Activated CD8-positive, alpha-beta T cell treated with anti-CD3 and anti-CD28 coated beads for 36 hours (primary cell): ENCODE data around the gene ESPL1. TPM values are rescaled to one million over a fixed set of nuclear protein-coding genes. Genes with fewer than 3 reads are reported as not detected.
A peak's percentile ranks its signal among the peaks of the same experiment; 100 is the strongest.

Source experiments
- ATAC-seq: fragments of 200-7000 bp; cut with Tn5 transposase; one replicate; pipeline ENCODE4 v1.10.0; 2021; ENCODE audit warnings: mild to moderate bottlenecking, moderate library complexity
- CTCF ChIA-PET: fragments of 350-600 bp; sonication (Branson Sonifier 250); formaldehyde crosslinking; loops from one replicate; lab custom pipeline; 2021; ENCODE audit warnings: antibody characterized with exemption; lab: Charles Lee
- POLR2A ChIA-PET: fragments of 350-600 bp; sonication (Branson Sonifier 250); formaldehyde crosslinking; loops from one replicate; lab custom pipeline; 2021; ENCODE audit warnings: antibody characterized with exemption; lab: Charles Lee
- DNase-seq: peaks from one replicate; pipeline ENCODE4 v3.0.0-alpha.2; 2020
- H3K27ac Mint-ChIP-seq: one replicate; pipeline ENCODE4 v1.8.0; 2021; ENCODE audit warnings: mild to moderate bottlenecking, mixed read lengths
- H3K27me3 Mint-ChIP-seq: one replicate; pipeline ENCODE4 v1.8.0; 2021; ENCODE audit warnings: mixed read lengths
- H3K36me3 Mint-ChIP-seq: one replicate; pipeline ENCODE4 v1.8.0; 2021; ENCODE audit warnings: low read depth, mixed read lengths
- H3K4me1 Mint-ChIP-seq: one replicate; pipeline ENCODE4 v1.8.0; 2021; ENCODE audit warnings: low read depth, mixed read lengths
- H3K4me3 Mint-ChIP-seq: one replicate; pipeline ENCODE4 v1.8.0; 2021; ENCODE audit warnings: mild to moderate bottlenecking, moderate library complexity, mixed read lengths
- H3K9me3 Mint-ChIP-seq: one replicate; pipeline ENCODE4 v1.8.0; 2021; ENCODE audit warnings: mixed read lengths
- CTCF ChIP-seq: fragments of 200-600 bp; IDR thresholded peaks from one replicate; pipeline ENCODE4 v1.8.0; 2022; ENCODE audit warnings: antibody characterized with exemption, mild to moderate bottlenecking
- intact Hi-C: fragments of 100-400 bp; cut with micrococcal nuclease; formaldehyde crosslinking; loops from one replicate; pipeline ENCODE4 v1.10.0; 2022
- total RNA-seq, 2 experiments: library from RNA; stranded (reverse); gene quantifications; one replicate each; pipeline ENCODE4 v1.2.3, GENCODE V29; 2021

ESPL1 gene
- 10 to 100 TPM; 62.1 to 63.4 TPM for total RNA-seq

GRCh38 chr12:53267999-53268629 lies at the start of gene ESPL1:
ESPL1 (plus strand) TSS chr12:53268299; CDS start chr12:53268767, 468 bp downstream.
- peak; percentile 56 for TF ChIP-seq CTCF
- Mint-ChIP-seq H3K9me3 (no peaks in the 10 kb centered on the region), H3K4me3 (peak within 1 kb of the TSS; percentile 94), H3K27ac (peak within 1 kb of the TSS; percentile 97), H3K36me3 (peaks cover 36% of the 10 kb centered on the region), H3K27me3 (no peaks in the 10 kb centered on the region), H3K4me1 (peaks cover 33% of the 10 kb centered on the region)
- DNase-seq (peak; percentile 95), ATAC-seq (peak; percentile 89)
- CTCF ChIA-PET: interaction anchor here (0.6 to 8.1 kb wide), 33 partner anchors 10 to 202 kb away, joined by 3 to 213 read pairs (median 8); partner anchors contain the start of genes AAAS, CSAD, PFDN5 and SOAT2
- intact Hi-C loops: loop anchor here (5.0 kb wide), 1 partner anchor 56 kb away; no protein-coding TSS in a partner anchor
- POLR2A ChIA-PET: interaction anchor here (0.6 to 4.9 kb wide), 29 partner anchors 9 to 952 kb away, joined by 3 to 38 read pairs (median 4); partner anchors contain the start of genes CSAD, ITGB7 and ZNF740

GRCh38 chr12:53218551-53219291 lies 49.4 kb upstream of the ESPL1 start:
- DNase-seq (no peak), ATAC-seq (no peak)
- no peak for TF ChIP-seq CTCF
- ChIA-PET CTCF (interaction anchor here (0.6 to 5.3 kb wide), 13 partner anchors 9 to 126 kb away, joined by 3 to 47 read pairs (median 4); partner anchors contain the start of genes AAAS, ESPL1 and MYG1), POLR2A (interaction anchor here (0.7 to 7.7 kb wide), 14 partner anchors 7 to 114 kb away, joined by 3 to 78 read pairs (median 5); partner anchors contain the start of genes CSAD, ESPL1, ITGB7 and ZNF740)
- Mint-ChIP-seq H3K27ac (peak overlapping the region; percentile 95), H3K4me1 (peaks cover 70% of the 10 kb centered on the region), H3K4me3 (peak overlapping the region; percentile 92), H3K27me3 (no peaks in the 10 kb centered on the region), H3K36me3 (peaks cover 8% of the 10 kb centered on the region), H3K9me3 (no peaks in the 10 kb centered on the region)
- intact Hi-C loops: no loop called here

GRCh38 chr12:53219292-53219955 lies 48.7 kb upstream of the ESPL1 start:
- ATAC-seq (peak; percentile 17), DNase-seq (peak; percentile 83)
- H3K27ac Mint-ChIP-seq: peak overlapping the region; percentile 95
- H3K9me3 Mint-ChIP-seq: no peaks in the 10 kb centered on the region
- intact Hi-C loops: no loop called here
- peaks cover 8% of the 10 kb centered on the region for H3K36me3 Mint-ChIP-seq
- H3K4me1 Mint-ChIP-seq: peaks cover 70% of the 10 kb centered on the region
- no peak for TF ChIP-seq CTCF
- H3K27me3 Mint-ChIP-seq: no peaks in the 10 kb centered on the region
- peak overlapping the region; percentile 92 for H3K4me3 Mint-ChIP-seq
- ChIA-PET POLR2A (interaction anchor here (0.6 to 7.7 kb wide), 18 partner anchors 8 to 140 kb away, joined by 3 to 78 read pairs (median 6); partner anchors contain the start of genes CSAD, ESPL1, ITGB7 and MYG1), CTCF (interaction anchor here (0.6 to 5.3 kb wide), 13 partner anchors 8 to 125 kb away, joined by 3 to 47 read pairs (median 5); partner anchors contain the start of genes AAAS, CSAD, ESPL1 and MYG1)

GRCh38 chr12:53219956-53220693 lies 48.0 kb upstream of the ESPL1 start:
- no peaks in the 10 kb centered on the region for H3K27me3 Mint-ChIP-seq
- POLR2A ChIA-PET: interaction anchor here (0.6 to 7.7 kb wide), 15 partner anchors 9 to 141 kb away, joined by 3 to 78 read pairs (median 7); partner anchors contain the start of genes CSAD, ESPL1, ITGB7 and MYG1
- no peaks in the 10 kb centered on the region for H3K9me3 Mint-ChIP-seq
- intact Hi-C loops: no loop called here
- H3K4me1 Mint-ChIP-seq: peaks cover 74% of the 10 kb centered on the region
- peak overlapping the region; percentile 96 for H3K27ac Mint-ChIP-seq
- H3K36me3 Mint-ChIP-seq: peaks cover 8% of the 10 kb centered on the region
- CTCF ChIA-PET: interaction anchor here (0.7 to 5.3 kb wide), 16 partner anchors 8 to 124 kb away, joined by 3 to 47 read pairs (median 4); partner anchors contain the start of genes AAAS, CSAD, ESPL1 and MYG1
- H3K4me3 Mint-ChIP-seq: peak overlapping the region; percentile 92
- DNase-seq: peak; percentile 95
- TF ChIP-seq CTCF: no peak
- peak; percentile 52 for ATAC-seq
